ENCODE measurements around the gene JARID2.

DNA sequence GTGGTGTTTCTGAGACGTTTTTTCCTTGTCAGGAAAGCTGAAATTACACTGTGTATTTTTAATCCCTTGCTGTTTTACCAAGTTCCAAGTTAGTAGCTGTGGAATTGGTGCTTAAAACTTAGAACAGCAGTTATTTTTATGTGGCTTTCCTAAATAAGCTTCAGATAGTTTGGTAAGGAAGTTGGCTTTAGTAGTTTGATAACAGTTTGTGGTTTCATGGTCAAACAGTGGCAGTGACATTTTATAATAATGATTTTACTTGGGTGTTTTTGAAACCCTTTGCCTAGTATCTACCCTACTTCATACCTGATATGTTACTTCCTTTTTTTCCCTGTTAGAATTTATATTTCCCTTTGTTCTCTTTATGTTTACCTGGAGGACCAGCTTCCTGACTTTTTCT is 164.9 kb downstream of the JARID2 start:
- TF ChIP-seq, protein P1, sequence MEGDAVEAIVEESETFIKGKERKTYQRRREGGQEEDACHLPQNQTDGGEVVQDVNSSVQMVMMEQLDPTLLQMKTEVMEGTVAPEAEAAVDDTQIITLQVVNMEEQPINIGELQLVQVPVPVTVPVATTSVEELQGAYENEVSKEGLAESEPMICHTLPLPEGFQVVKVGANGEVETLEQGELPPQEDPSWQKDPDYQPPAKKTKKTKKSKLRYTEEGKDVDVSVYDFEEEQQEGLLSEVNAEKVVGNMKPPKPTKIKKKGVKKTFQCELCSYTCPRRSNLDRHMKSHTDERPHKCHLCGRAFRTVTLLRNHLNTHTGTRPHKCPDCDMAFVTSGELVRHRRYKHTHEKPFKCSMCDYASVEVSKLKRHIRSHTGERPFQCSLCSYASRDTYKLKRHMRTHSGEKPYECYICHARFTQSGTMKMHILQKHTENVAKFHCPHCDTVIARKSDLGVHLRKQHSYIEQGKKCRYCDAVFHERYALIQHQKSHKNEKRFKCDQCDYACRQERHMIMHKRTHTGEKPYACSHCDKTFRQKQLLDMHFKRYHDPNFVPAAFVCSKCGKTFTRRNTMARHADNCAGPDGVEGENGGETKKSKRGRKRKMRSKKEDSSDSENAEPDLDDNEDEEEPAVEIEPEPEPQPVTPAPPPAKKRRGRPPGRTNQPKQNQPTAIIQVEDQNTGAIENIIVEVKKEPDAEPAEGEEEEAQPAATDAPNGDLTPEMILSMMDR (IDR thresholded peaks at IDR 0.05): no peak
- no peak for TF ChIP-seq POLR2A (IDR thresholded peaks at IDR 0.05)

Data from testis (tissue), 2 donors.